H9 (cell line): ENCODE data around the gene NUDCD2. TPM values are rescaled to one million over a fixed set of nuclear protein-coding genes. Genes with fewer than 3 reads are reported as not detected.

ENCODE experiments used
- DNase-seq: peaks from one replicate; pipeline ENCODE4 v3.0.0-alpha.2; 2017
- H2AFZ ChIP-seq: one replicate; pipeline ENCODE4 v1.6.1; 2013; ENCODE audit warnings: mild to moderate bottlenecking, low read length, control low read depth, moderate library complexity
- H2AK5ac ChIP-seq: 2 replicates; pipeline ENCODE4 v1.6.1; 2013; ENCODE audit warnings: low read length, control low read depth, mixed read lengths; ENCODE audit not compliant: insufficient read length
- H2BK120ac ChIP-seq: one replicate; pipeline ENCODE4 v1.6.1; 2013; ENCODE audit warnings: low read depth, mild to moderate bottlenecking, low read length, control low read depth, inconsistent platforms; ENCODE audit not compliant: poor library complexity, severe bottlenecking
- H2BK12ac ChIP-seq: 2 replicates; pipeline ENCODE4 v1.6.1; 2013; ENCODE audit warnings: low read length, control low read depth, mixed read lengths, low read depth; ENCODE audit not compliant: insufficient read length
- H2BK15ac ChIP-seq: 2 replicates; pipeline ENCODE4 v1.6.1; 2013; ENCODE audit warnings: low read depth, low read length, control low read depth
- H2BK20ac ChIP-seq: one replicate; pipeline ENCODE4 v1.6.1; 2013; ENCODE audit warnings: low read depth, mild to moderate bottlenecking, low read length, control low read depth, inconsistent platforms; ENCODE audit not compliant: poor library complexity, severe bottlenecking
- H2BK5ac ChIP-seq: 2 replicates; pipeline ENCODE4 v1.6.1; 2013; ENCODE audit warnings: low read length, control low read depth, mixed read lengths; ENCODE audit not compliant: insufficient read length
- H3K14ac ChIP-seq: 2 replicates; pipeline ENCODE4 v1.6.1; 2013; ENCODE audit warnings: low read length, control low read depth; ENCODE audit not compliant: insufficient read depth
- H3K18ac ChIP-seq: 2 replicates; pipeline ENCODE4 v1.6.1; 2013; ENCODE audit warnings: low read depth, mild to moderate bottlenecking, mixed read lengths, low read length, control low read depth; ENCODE audit not compliant: insufficient read length
- H3K23ac ChIP-seq: 2 replicates; pipeline ENCODE4 v1.6.1; 2013; ENCODE audit warnings: low read length, control low read depth, mixed read lengths, low read depth; ENCODE audit not compliant: insufficient read length
- H3K23me2 ChIP-seq: 2 replicates; pipeline ENCODE4 v1.6.1; 2013; ENCODE audit warnings: low read depth, mild to moderate bottlenecking, mixed read lengths, low read length, control low read depth; ENCODE audit not compliant: insufficient read length, poor library complexity, severe bottlenecking
- H3K27ac ChIP-seq: 2 replicates; pipeline ENCODE4 v1.5.1; 2013; ENCODE audit warnings: low read length, control low read depth, mixed read lengths, low read depth; ENCODE audit not compliant: insufficient read length
- H3K27me3 ChIP-seq: 2 replicates; pipeline ENCODE4 v1.6.1; 2013; ENCODE audit warnings: low read length, control low read depth, inconsistent platforms; ENCODE audit not compliant: insufficient read depth
- H3K4ac ChIP-seq: 2 replicates; pipeline ENCODE4 v1.6.1; 2013; ENCODE audit warnings: low read depth, mild to moderate bottlenecking, control low read depth, inconsistent platforms, low read length, moderate library complexity
- H3K4me1 ChIP-seq: 2 replicates; pipeline ENCODE4 v1.6.1; 2013; ENCODE audit warnings: low read length, control low read depth, inconsistent platforms; ENCODE audit not compliant: insufficient read depth
- H3K4me2 ChIP-seq: 2 replicates; pipeline ENCODE4 v1.6.1; 2013; ENCODE audit warnings: low read length, control low read depth, mixed read lengths; ENCODE audit not compliant: insufficient read length, insufficient read depth
- H3K56ac ChIP-seq: 2 replicates; pipeline ENCODE4 v1.6.1; 2013; ENCODE audit warnings: low read depth, mild to moderate bottlenecking, mixed read lengths, low read length, control low read depth; ENCODE audit not compliant: insufficient read length
- H3K79me1 ChIP-seq: 2 replicates; pipeline ENCODE4 v1.6.1; 2013; ENCODE audit warnings: low read depth, mild to moderate bottlenecking, moderate library complexity, low read length, control low read depth, inconsistent platforms; ENCODE audit not compliant: insufficient read depth, poor library complexity, severe bottlenecking
- H3K79me2 ChIP-seq: 2 replicates; pipeline ENCODE4 v1.6.1; 2013; ENCODE audit warnings: low read length, control low read depth, inconsistent platforms; ENCODE audit not compliant: insufficient read depth
- H3K9ac ChIP-seq: 2 replicates; pipeline ENCODE4 v1.6.1; 2013; ENCODE audit warnings: low read length, control low read depth, mixed read lengths; ENCODE audit not compliant: insufficient read length; ENCODE audit errors: extremely low read depth
- H3K9me3 ChIP-seq: one replicate; pipeline ENCODE4 v1.6.1; 2013; ENCODE audit warnings: low read depth, low read length, inconsistent platforms; ENCODE audit not compliant: control insufficient read depth
- H3T11ph ChIP-seq: one replicate; pipeline ENCODE4 v1.6.1; 2013; ENCODE audit warnings: mild to moderate bottlenecking, low read length, control low read depth, inconsistent platforms
- H4K20me1 ChIP-seq: one replicate; pipeline ENCODE4 v1.6.1; 2013; ENCODE audit not compliant: control insufficient read depth, insufficient read length, insufficient read depth
- H4K5ac ChIP-seq: 2 replicates; pipeline ENCODE4 v1.6.1; 2013; ENCODE audit warnings: low read depth, mild to moderate bottlenecking, mixed read lengths, low read length, control low read depth; ENCODE audit not compliant: insufficient read length
- H4K8ac ChIP-seq: replicated peaks from 2 replicates; pipeline ENCODE4 v1.6.1; 2013; ENCODE audit warnings: low read length, control low read depth, mixed read lengths, low read depth; ENCODE audit not compliant: insufficient read length
- H4K91ac ChIP-seq: 2 replicates; pipeline ENCODE4 v1.6.1; 2013; ENCODE audit warnings: low read depth, mild to moderate bottlenecking, moderate library complexity, mixed read lengths, low read length, control low read depth; ENCODE audit not compliant: insufficient read length
- H3K27ac Mint-ChIP-seq, 3 experiments: 2 replicates in 2 of 3; 3 replicates in 1 of 3; pipeline ENCODE4 v1.8.0; 2020 to 2021; ENCODE audit warnings: mixed read lengths in 3 of 3, mild to moderate bottlenecking in 1 of 3, moderate library complexity in 1 of 3
- H3K27me3 Mint-ChIP-seq: 2 replicates; pipeline ENCODE4 v1.8.0; 2021; ENCODE audit warnings: low read depth, mild to moderate bottlenecking, moderate library complexity, mixed read lengths
- H3K36me3 Mint-ChIP-seq, 3 experiments: 2 replicates in 2 of 3; 3 replicates in 1 of 3; pipeline ENCODE4 v1.8.0; 2020 to 2021; ENCODE audit warnings: low read depth in 3 of 3, mixed read lengths in 3 of 3; ENCODE audit not compliant: insufficient read depth in 1 of 3
- H3K4me1 Mint-ChIP-seq, 2 experiments: 2 replicates each; pipeline ENCODE4 v1.8.0; 2020; ENCODE audit warnings: mixed read lengths in 2 of 2
- H3K4me3 Mint-ChIP-seq, 2 experiments: 2 replicates in 1 of 2; 3 replicates in 1 of 2; pipeline ENCODE4 v1.8.0; 2020 to 2021; ENCODE audit warnings: mild to moderate bottlenecking in 2 of 2, mixed read lengths in 2 of 2, moderate library complexity in 1 of 2
- H3K9me3 Mint-ChIP-seq, 2 experiments: 2 replicates in 1 of 2; 3 replicates in 1 of 2; pipeline ENCODE4 v1.8.0; 2020; ENCODE audit warnings: mild to moderate bottlenecking in 2 of 2, mixed read lengths in 2 of 2, moderate library complexity in 1 of 2
- WGBS: extraction: QIAGEN DNeasy Blood & Tissue Kit; methylation state at CpG from one replicate; pipeline ENCODE4 v1.1.7; 2013; ENCODE audit warnings: missing lambda C conversion rate, low lambda C conversion rate, mixed read lengths; ENCODE audit not compliant: insufficient read length; ENCODE audit errors: extremely low coverage; 5-methylcytosine and 5-hydroxymethylcytosine counted together
- total RNA-seq: library from RNA; stranded (reverse); gene quantifications from 2 replicates; pipeline ENCODE4 v1.2.1, GENCODE V29; 2021
- TF ChIP-seq, protein P1 (sequence below): fragments of 200-600 bp; sonication (generic); conservative IDR thresholded peaks from 3 replicates; pipeline ENCODE4 v1.8.0; 2021; ENCODE audit warnings: antibody characterized with exemption, mild to moderate bottlenecking

NUDCD2 gene
- total RNA-seq, 1 experiment from 2014 or later = 42.2 TPM

DNA sequence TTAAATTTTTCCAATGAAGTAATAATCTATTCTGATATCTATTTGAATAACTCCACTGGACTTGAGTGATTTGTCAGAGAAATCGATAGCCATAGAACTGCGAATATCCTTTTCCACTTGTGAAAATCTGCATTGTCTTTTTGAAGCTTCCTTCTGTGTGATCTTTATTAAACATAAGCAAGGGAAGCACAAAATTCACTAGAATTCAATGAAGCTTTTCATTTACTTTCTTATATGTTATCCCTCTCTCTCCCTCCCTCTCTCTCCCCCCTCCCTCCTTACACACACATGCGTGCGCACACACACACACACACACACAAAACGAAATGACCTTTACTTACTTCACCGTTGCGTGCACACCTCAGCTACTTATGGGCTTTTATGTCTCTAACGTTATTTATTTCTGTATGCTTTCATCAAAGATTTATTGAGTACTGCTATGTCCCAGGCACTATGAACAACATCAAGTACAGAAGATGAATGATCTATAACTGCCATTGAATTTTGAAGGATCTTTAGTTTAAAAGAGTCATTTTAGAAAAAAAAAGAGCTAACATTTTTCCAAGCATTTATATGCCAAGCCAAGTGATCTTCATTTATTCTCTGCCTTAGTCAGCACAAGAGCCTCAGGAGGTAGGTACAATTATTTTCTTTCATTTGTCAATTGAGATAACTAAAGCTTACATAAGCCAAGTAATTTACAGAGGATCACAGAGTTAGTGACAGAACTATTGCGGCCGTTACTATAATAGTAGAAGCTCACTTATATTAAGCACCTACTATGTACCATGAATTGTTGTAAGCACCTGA lies 55.3 kb downstream of the NUDCD2 start:
- Histone ChIP-seq H3K56ac (no peak overlapping the region), H3K79me1 (no peaks in the 10 kb centered on the region), H4K91ac (no peak overlapping the region), H3K4me1 (no peaks in the 10 kb centered on the region), H3K23me2 (no peaks in the 10 kb centered on the region), H3K9ac (no peak overlapping the region), H2AK5ac (no peak overlapping the region), H3K79me2 (no peaks in the 10 kb centered on the region), H3K14ac (no peak overlapping the region), H2BK12ac (no peak overlapping the region), H2BK120ac (no peak overlapping the region), H3K18ac (no peak overlapping the region), H4K5ac (no peak overlapping the region), H3K4ac (no peak overlapping the region), H2BK5ac (no peak overlapping the region), H3K9me3 (no peaks in the 10 kb centered on the region), H2BK20ac (no peak overlapping the region), H4K8ac (no peak overlapping the region), H2BK15ac (no peak overlapping the region), H3K27ac (no peak overlapping the region), H3K27me3 (no peaks in the 10 kb centered on the region), H3K4me2 (no peak overlapping the region), H4K20me1 (no peaks in the 10 kb centered on the region), H3K23ac (no peak overlapping the region), H3T11ph (no peak overlapping the region), H2AFZ (no peak overlapping the region)
- TF ChIP-seq, protein P1, sequence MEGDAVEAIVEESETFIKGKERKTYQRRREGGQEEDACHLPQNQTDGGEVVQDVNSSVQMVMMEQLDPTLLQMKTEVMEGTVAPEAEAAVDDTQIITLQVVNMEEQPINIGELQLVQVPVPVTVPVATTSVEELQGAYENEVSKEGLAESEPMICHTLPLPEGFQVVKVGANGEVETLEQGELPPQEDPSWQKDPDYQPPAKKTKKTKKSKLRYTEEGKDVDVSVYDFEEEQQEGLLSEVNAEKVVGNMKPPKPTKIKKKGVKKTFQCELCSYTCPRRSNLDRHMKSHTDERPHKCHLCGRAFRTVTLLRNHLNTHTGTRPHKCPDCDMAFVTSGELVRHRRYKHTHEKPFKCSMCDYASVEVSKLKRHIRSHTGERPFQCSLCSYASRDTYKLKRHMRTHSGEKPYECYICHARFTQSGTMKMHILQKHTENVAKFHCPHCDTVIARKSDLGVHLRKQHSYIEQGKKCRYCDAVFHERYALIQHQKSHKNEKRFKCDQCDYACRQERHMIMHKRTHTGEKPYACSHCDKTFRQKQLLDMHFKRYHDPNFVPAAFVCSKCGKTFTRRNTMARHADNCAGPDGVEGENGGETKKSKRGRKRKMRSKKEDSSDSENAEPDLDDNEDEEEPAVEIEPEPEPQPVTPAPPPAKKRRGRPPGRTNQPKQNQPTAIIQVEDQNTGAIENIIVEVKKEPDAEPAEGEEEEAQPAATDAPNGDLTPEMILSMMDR = no peak
- H3K36me3 Mint-ChIP-seq = no peaks in the 10 kb centered on the region; a peak in 1 of 7 replicates
- DNase-seq = no peak
- no CpG with 5 or more reads among the region's 10 CpGs for WGBS
- H3K27ac Mint-ChIP-seq = no peak overlapping the region
- H3K4me1 Mint-ChIP-seq = peaks cover 5 to 6% of the 10 kb centered on the region in 2 experiments; a peak in 3 of 4 replicates
- H3K9me3 Mint-ChIP-seq = no peaks in the 10 kb centered on the region
- H3K27me3 Mint-ChIP-seq = no peaks in the 10 kb centered on the region
- H3K4me3 Mint-ChIP-seq = no peak overlapping the region
